Endometrial microvascular endothelial cells (primary cell): Measurements from ENCODE around the gene PIP4K2A. TPM values are rescaled to one million over a fixed set of nuclear protein-coding genes. Genes with fewer than 3 reads are reported as not detected.

Source experiments
- in situ Hi-C: cut with HindIII; loops from 2 replicates; pipeline ENCODE4 v1.10.0; 2017; ENCODE audit warnings: low sequenced_read_pairs, low pct_unique_long_range_greater_than_20kb; ENCODE audit errors: inconsistent ontology term
- total RNA-seq: library from RNA; depleted of rRNA; stranded (reverse); fragments of >200 nt; gene quantifications from one replicate; pipeline ENCODE4 v1.2.3, GENCODE V29; 2015; ENCODE audit errors: inconsistent ontology term

The PIP4K2A gene
- total RNA-seq, 1 donor from 2014 or later, result 12.1 TPM

DNA sequence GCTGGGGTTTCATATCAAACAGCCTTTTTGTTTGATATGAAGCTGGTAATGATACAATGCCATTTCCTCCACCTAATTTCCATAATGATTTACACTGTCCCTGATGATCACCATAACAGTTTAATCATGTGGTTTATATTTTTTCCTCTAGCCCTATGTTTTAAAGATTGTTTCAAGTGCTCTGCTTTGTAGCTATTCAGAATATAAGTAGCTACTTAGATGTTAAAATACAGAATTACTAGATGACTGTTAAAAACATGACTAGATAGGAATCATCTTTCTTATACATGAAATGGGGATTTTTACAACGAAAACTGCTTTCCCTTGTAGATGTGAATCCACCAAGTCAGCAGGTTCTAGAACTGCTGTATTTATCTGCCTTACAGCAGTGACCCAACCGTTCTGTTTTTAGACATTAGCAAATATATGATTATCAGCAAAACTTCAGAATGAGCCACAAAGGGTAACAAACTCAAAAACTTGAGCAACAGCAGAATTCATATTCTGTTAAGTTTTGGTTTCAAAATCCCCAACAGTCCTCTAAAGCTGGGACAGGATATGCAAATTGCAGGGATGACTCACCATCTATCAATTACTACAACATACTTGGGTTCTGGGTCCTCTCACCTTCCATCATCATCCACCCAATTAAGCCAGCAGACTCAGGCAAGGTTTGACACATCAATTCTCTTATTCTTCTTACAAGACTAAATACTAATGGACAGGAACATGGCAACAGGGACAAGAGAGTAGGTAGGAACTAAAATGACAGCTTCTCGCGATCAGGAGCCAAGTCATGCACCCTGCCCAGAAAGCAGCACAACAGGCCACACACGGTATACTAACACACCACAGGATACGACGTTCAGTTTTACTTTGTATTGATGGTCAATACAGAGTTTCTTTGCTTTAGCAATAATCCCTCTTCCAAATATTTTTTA is 83.9 kb downstream of the PIP4K2A start:
- in situ Hi-C loops, result no loop called here

DNA sequence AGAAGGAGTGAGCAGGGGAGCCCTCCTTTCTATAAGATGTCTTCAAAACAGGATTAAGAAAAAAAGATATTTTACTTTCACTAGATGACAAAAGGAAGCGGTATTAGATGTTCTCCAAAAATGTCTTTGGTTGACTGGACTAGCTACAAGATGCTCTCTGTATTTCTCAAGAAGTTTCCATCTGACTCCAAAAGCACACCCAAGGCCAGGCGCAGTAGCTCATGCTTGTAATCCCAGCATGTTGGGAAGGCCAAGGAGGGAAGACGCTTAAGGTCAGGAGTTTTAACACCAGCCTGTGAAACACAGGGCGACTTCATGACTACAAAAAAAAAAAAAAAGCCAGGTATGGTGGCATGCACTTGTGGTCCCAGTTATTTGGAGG is 84.5 kb downstream of the PIP4K2A start:
- in situ Hi-C loops, result no loop called here

DNA sequence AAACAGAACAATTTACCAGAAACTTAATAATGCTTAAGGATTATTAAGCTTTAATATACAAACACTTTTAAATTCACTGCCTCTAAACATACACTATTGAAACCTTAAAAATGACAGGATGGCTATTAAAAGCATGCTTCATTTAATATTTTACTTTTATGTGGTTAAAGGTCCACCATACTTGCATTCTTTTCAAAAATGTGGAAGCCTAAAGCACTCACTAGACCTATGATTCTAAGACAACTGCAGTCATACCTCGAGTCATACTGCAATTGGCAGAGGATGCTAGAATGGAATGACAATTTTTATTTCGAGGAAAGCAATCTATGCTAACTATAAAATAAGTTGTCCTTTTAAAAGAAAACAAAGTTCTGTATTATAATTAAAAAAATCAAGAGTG is 85.3 kb downstream of the PIP4K2A start:
- in situ Hi-C loops, result no loop called here

DNA sequence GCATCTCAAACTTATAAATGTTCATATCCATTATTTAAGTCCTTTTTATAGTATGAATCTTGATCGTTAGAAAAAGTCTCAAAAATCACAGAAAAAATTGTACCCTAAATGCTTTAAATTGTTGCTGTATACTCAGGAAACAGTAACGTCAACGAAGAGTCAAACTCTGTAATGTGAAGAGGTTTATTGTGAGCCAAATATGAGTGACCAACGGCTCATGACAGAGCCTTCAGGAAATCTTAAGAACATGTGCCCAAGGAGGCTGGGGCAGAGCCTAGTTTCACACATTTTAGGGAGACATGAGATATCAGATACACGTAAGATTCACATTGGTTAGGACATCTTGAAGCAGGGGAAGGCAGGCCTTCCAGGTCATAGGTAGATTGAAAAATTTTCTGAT is 86.1 kb downstream of the PIP4K2A start:
- in situ Hi-C loops, result no loop called here

DNA sequence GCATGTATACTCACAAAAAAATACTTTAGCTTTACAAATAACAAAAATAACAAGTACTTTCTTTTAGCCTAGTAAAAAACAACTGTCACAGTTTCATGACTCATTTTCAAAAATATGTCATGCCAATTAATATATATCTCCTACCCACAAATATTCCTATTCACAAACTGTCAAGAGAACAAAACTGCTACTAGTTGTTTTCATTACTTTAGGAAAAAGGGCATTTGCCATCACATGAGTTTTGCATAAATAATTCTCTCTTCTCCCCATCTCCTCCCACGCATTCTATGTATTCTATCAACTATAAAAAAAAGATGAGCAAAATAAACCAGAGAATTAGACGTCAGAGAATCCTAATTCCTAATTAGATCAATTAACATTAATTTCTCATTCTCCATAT is 87.6 kb downstream of the PIP4K2A start:
- in situ Hi-C loops, result no loop called here

DNA sequence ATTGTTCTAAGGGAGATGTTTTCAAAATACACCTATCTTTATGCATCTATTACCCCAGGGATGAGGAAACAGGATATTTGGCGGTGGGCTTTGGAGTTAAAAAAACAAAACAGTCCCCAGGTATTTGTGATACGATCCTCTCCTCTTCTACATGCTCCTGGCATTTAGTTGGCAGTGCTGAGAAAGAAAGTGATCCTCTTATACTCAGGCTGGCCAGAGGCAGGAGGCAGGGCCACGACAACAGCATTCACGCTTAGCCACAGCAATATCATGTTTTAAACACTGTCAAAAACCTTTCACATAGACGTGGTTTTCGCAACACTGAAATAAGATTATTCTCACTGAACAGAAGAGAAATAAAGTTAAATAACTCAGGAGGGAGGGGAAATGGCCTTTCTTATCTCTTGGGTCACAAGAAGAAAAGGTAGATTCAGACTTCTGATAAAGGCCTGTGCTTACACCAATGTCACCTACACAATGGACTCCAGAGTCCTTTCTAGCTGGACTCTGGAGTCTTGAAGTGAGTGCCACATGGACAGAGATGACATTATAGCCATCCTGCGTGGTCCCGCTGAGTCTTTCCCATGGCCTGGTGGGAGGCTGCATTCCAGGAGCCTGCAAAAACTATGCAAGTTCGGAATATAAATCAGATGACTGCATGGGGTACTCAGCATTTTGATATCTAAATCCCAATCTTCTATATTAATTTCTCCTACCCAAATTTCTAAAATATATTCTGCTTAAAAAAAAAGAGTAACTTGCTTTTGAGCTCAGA is 88.7 kb downstream of the PIP4K2A start:
- in situ Hi-C loops, result no loop called here

DNA sequence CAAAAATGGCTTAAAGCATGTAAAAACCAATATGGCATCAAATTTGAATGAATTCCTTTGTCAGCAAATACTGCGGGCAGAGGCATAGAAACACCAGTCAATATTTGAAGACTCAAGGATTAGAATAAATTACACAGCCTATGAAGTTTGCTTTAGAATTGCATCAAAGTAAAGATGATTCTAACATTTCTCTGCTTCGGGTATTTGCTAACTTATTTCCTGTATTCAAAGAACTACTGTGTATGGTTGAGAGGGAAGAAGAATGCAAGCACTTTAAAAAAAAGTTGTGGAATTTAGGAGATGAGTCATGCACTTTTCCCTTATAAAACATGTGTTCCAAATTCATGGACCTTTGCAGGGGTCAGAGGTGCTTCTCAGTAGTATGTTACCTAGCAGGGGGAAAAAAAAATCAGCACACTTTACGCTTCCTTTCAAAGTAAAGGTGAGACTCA is 90.1 kb downstream of the PIP4K2A start:
- in situ Hi-C loops, result no loop called here

DNA sequence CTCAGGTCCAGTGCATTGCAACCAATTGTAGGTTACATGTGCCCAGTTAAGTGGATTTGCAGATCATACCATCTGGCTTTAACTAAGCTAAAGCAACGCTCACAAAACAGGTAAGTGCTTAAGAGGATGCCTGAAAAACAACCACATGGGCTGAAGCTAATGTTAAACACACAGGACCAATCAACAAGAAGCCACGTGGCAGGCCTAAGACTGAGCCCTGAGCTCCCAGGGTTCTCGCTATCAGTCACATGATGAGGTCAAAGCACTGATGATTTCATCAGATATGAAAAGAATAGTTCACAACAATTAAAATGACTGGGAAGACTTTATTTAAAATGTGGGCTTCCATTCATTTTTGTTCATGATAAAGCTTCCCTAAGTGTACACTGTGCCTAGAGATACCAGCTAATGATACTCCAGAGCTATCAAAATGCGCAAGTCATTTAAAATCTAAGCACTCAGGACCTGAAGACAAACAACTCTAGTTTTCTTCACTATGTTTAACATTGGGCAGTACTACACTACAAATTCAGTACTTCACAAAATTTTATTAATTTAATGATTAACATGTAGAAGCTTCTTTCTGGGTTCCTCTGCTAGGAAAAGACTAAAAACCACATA is 90.6 kb downstream of the PIP4K2A start:
- in situ Hi-C loops, result no loop called here

DNA sequence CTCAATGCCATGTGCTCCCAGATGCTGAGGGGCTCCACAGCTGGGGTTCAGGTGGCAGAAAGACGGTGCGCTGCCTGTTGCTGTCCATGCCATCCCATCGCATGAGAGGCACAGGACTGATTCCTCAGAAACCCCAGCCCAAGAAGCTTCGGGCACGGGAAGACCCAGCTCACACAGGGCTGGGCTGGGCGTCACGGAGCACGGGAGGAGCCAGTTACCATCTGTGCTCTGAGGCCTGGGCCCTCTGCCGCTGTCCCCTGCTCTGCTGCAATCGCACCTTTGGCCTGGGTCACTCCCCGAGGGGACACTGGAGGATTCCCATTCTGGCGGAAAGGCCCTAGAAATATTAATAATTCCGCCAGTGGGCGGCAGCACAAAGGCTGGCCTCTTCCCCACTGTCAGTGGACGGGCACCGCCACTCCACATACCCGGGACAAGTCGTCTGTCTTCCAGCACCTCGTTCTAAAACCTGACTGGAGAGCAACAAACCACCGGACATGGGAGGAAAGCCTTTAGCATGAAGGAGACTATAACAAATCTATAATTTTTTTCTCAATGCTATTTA is 92.1 kb downstream of the PIP4K2A start:
- in situ Hi-C loops, result no loop called here

DNA sequence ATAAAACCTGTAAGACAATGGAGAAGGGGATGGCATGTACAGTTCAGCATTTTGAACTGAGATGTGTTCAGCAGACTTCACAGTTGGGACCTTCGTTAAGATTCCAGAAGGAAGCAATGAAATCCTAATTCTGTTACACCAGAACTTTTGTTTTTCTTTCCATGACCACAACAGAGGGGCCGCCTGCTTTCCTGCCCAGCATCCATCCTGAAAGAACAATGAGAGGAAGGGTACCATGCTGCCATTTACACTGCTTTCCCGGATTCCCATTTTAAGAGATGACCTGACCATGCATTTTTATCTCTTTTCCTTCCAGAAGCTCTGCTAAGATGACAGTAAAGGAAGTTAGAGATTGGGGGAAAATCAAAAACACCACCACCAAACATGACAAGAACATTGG is 92.7 kb downstream of the PIP4K2A start:
- in situ Hi-C loops, result no loop called here

DNA sequence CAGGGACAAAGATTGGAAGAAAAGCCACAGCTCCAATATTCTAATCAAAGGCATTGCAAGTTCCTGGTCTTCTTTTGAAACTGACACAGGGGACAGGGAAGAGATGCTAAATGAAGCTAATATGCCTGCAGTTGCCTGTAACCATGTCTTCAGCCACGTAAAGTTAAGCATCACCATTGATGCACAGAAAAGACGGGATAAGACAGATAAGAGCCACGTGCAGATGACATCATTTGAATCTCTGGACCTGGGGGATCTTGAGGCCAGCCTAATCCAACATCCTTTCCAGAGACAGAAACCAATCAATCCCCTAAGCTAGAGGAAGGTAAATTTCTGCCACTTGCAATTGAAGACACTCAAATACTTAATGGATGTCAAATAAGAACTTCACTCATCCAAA is 93.4 kb downstream of the PIP4K2A start:
- in situ Hi-C loops, result no loop called here

DNA sequence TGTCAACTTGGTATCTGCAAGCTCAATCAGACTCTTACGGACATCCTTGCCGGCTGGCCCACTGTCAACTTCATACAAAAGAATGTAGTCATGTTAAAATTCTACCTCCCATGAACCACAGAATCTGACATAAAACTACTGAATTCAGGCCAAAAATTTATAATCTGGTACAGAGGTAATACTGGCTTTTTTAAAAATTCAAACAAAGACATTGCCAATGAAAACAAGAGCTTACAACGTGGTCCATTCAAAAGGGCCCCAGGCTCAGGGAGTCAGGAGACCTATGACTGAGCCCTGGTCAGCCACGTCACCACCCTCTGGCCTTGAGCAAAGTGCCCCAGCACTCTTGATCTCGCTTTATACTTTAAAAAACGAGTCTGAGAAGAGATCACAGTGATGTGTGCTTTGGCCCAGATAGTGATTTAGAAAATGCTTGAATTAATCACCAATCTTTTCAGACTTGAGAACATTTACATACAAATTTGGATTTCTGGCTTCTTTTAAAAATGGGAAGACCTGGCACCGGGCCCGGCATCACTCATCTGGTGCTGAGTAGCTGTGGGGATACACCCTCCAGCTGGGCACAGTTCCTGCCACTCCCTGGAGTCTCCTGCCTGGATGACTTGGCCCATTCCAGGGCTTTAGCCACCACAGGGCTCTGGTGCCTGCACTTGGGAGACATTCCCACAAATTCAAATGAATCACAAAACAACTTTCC is 94.1 kb downstream of the PIP4K2A start:
- in situ Hi-C loops, result no loop called here

DNA sequence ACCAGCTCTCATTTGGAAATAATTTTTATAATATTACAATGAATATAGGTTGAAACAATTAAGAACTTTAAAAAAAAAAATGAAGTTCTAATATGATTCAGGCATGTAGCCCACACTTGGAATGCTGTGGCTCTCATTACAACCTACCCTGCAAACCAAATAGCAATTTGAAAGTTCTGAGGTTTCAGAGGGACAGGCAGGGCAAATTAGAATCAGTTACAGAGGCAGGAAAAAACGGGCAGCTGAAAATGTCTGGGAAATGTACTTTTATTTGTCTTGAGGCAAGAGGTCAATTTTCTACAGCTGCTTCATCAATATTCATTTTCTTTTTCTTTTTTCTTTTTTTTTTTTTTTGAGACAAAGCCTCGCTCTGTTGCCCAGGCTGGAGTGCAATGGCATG is 95.3 kb downstream of the PIP4K2A start:
- in situ Hi-C loops, result no loop called here

DNA sequence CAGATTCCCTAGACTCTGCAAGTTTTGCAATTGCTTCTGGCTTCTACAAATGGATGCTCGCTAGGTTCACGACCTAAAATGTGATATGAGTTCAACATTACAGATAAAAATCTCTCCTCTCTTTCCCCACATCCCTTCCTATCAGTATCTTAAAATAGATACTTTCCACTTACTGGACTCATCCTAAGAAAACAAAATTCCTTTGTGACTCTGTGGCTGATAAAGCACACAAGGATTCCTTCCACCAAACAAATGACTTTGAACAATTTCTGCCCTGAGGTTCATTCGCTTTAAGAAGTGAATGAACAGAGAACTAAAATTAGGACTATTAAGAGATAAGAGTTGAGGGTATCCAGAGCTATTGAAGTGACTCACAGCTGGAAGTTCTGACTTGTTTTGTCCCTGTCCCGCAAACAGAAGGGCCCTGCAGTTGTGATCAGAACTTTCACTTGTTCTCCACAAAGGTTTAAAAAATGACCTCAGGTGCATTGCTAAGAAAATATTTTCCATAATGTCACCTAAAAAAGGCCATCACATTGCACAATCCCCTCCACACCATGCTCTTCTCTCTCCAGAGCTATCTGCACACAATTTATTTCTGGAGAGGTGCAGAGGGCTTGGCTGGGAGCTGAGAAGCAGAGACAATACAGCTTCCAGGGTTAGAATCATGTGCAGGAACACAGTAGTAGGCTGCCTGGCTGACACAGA is 96.1 kb downstream of the PIP4K2A start:
- in situ Hi-C loops, result no loop called here

DNA sequence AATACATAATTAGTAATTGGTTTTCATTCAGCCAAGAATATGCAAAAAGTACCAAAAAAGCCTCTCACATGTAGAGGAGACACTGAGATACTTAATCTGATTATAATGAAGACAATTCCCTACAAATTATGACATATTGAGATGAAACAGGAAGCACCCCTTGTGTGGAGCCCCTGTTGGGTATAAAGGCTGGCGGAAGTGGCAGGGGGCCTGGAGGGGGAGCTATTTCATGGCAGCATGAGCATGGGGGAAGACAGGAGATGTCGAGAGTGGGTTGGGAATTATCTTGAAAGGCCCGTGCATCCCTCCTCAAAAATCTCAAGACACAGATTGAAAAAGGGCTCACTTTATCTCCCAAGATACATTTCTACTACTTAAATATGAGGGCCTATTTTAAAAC is 96.9 kb downstream of the PIP4K2A start:
- in situ Hi-C loops, result no loop called here

DNA sequence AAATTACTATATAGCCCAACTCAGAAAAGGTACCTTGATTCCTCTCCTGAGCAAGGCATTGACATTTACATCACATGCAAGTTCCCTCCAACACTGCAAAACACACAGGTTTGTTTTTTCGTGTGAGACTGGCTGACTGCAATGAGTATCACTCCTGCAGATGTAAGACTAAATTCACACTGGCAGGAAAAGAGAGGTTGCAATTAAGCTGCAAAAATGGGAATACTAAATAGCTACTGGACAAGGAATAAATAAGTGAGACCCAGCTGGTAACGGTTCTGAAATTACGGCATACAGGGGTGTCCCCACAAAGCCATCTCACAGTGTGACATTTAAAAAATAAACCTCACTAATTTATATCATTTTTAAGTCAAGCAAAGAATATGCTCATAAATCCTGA is 97.3 kb downstream of the PIP4K2A start:
- in situ Hi-C loops, result no loop called here

DNA sequence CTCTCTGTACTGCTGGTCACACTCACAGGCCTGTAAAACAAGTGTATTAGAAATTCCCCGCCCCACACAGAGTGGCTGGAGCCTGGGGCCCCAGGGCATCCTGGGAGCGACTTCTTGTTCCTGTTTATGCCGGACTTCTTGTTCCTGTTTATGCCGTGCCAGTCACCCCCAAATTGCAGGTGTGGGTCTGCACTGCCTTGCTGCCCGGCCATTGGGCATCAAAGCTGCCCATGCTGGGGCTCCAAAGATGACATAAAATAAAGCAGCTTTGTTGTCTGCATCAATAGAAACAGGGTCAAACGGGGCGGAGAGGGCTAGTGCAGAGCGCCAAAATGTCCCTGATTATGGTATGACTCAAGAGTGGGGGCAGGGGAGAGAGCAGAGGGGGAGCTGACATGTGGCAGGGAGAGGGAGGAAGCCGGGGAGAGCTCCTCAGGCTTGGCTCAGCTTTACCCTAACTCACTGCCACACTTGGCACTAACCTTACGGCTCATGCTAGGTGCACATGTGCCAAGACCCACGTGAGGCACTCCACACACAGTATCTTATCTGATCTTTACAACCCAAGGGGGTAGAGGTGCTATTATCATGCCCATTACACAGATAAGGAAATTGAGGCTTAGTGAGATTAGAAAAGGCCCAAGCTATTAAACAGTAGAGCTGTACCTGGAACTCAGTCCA is 98.4 kb downstream of the PIP4K2A start:
- in situ Hi-C loops, result no loop called here

DNA sequence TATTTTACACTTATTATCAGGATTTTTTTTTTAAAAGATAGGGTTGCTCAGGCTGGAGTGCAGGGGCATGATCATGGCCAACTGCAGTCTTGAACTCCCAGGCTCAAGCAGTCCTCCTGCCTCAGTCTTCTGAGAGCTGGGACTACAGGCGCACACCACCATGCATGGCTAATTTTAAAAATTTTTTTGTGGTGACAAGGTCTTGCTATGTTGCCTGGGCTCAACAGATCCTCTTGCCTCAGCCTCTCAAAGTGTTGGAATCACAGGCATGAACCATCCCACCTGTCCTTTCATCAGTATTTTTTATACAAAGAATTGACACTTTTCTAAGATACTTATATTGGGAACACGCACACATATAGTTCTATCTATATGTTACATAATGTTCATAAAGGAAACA is 99.3 kb downstream of the PIP4K2A start:
- in situ Hi-C loops, result no loop called here
